EH (cell line): ENCODE data around the gene NUP50.
"Not testable (repeated sequence)": the region's sequence is repeated elsewhere in the genome, so short reads cannot be mapped to it uniquely, and the experiment has no call there.

Source experiments
- DNase-seq: peaks from one replicate; pipeline ENCODE4 v3.0.0-alpha.2; 2015; ENCODE audit warnings: low read depth

Gene NUP50

GRCh38 chr22:45159652-45160462 lies 3.9 kb upstream of the NUP50 start:
- peak; percentile 24 for DNase-seq

DNA sequence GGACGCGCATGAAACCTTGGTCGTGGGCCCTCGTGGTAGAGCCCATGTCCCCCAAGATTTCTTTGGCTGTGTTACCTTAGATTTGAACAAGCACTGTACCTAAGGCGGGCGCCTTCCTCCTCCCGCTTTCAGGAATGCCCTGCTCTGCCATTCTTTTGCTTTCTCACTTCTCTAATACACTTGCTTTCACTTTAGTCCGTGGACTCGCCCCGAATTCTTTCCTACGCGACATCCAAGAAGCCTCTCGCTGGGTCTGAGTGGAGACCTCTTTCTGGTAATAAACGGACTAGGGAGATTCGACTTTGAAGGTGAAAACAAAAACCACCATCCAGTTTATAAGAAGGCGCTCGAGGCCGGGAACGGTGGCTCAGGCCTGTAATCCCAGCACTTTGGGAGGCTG lies 1.2 kb upstream of the NUP50 start:
- no peak for DNase-seq

GRCh38 chr22:45163099-45163450 lies 650 bp upstream of the NUP50 start:
- peak; percentile 56 for DNase-seq

GRCh38 chr22:45164270-45165088 lies 754 bp downstream of the NUP50 start:
- DNase-seq: peak; percentile 20

- no peak for DNase-seq
These were observed 3.2 kb downstream of the NUP50 start for GRCh38 chr22:45166932-45167331.

GRCh38 chr22:45169591-45170466 lies 6.1 kb downstream of the NUP50 start:
- DNase-seq: no peak

GRCh38 chr22:45171830-45172229 lies 8.1 kb downstream of the NUP50 start:
- no peak for DNase-seq

DNA sequence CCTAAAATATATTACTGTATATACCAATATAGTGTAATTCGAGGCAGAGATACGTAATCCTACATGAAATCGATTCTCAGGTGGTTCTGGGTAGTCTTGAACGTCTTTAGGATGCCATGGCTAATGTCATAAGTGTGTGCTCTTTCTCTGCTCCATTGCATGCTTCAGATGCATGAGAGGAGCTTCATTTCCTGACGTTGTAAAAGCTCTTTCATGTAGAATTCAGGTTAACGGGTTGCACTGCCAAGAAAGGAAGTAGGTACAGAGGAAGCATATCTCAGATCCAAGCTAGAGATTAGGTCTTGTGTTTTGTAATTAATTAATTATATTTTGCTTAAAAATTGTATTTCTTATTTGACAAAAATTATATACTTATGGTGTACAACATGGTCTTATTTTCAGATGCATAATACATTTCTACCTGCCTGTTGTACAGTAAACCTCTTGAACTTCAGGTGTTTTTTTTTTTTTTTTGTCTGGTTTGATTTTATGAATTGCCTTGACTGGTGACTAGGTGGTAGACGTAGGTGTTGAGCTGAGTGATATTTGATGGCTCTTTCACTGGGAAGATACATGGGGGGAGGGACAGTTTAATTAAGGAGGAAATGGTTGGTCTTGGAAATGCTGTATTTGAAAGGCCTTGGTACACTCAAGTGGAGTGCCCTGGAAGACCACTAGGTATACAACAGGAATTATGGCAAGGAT lies 9.3 kb downstream of the NUP50 start:
- no peak for DNase-seq

DNA sequence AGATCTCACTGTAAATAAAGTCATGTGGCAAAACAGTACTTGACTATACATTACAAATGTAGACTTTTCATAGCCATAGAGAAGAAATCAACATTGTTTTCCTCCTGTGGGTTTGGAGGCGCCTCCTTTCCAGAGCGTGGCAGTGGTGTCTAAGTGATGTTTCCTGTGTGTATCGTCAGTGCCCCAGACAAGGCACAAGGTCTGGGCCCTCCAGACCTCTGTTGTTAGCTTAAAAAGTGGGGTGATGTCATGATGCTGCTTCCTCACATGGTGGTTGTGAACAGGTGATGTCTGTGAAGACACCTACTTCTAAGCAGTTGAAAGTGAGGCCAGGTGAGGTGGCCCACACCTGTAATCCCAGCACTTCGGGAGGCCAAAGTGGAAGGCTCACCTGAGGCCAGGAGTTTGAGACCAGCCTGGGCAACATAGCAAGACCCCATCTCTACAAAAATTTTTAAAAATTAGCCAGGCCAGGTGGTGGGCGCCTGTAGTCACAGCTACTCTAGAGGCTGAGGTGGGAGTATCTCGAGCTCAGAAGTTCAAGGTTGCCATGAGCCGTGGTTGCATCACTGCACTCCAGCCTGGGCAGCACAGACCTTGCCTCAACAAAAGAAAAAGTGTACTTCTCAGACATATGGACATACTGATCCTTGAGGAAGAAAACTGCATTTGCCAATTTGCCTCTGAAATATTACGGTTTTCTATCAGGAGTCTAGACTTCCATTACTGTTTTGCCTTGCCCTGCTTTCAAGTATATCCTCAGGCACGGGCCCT lies 15.7 kb downstream of the NUP50 start:
- DNase-seq: no peak

GRCh38 chr22:45180146-45180679 lies 16.5 kb downstream of the NUP50 start:
- DNase-seq: no peak

- no peak for DNase-seq
These were observed 17.5 kb downstream of the NUP50 start for GRCh38 chr22:45181240-45181639.

DNA sequence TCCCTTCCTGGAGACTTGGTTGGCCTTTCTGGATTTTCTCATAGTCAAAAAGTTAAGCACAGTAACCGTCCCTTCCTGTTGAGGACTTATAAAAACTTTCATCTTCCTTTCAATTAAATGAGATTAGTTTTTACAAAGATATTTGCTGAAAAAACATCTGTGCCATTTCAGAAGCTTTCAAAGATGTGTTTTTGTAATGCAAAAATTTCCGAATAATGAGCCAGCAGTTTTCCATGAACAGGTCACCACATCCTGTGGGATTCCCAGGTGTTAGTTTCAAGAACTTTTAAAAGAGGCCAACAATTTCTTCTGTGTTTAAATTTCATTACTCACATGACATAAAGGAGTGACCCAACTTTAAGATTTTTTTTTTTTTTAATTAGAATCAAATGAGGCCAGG lies 18.0 kb downstream of the NUP50 start:
- no peak for DNase-seq

GRCh38 chr22:45183974-45184373 lies 20.2 kb downstream of the NUP50 start:
- DNase-seq: no peak

DNA sequence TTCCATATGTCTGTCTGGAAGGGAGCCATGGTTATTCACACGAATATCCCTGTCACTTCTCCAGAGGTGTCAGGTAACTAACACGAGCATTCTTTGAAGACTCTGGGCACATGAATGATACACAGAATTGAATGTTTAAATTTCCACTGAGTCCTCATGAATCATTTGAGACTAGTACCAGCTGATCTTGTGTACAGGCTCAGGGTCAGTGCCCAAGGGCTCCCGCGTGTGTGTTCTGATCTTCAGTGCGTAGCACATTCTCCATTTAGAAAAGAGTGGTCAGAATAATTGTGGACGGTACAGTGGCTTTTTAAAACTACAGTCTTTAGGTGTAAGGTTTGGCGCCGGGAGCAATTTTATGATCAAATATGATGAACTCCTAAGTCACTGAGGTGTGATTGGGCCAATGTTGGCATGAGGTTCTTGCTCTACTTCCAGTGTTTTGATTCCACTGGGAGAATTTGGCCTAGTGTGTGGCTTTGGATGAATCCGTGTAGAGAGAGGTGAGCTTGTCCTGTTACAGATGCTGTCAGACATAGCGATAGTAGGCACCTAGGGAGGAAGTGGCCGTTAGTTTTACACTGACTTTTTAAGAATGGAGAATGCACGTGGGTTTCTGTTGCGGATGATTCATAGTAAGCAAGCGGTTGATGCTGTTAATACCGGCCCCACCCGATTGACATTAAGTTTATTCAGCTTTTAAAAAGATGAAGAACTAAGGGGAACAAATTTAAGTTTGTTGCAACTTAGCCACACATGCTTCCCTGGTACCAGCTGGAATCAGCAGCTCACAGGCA lies 22.2 kb downstream of the NUP50 start:
- DNase-seq: no peak

- DNase-seq: no peak
These were observed 24.2 kb downstream of the NUP50 start for GRCh38 chr22:45187891-45188290.

GRCh38 chr22:45188779-45189178 lies 25.1 kb downstream of the NUP50 start:
- DNase-seq: no peak

DNA sequence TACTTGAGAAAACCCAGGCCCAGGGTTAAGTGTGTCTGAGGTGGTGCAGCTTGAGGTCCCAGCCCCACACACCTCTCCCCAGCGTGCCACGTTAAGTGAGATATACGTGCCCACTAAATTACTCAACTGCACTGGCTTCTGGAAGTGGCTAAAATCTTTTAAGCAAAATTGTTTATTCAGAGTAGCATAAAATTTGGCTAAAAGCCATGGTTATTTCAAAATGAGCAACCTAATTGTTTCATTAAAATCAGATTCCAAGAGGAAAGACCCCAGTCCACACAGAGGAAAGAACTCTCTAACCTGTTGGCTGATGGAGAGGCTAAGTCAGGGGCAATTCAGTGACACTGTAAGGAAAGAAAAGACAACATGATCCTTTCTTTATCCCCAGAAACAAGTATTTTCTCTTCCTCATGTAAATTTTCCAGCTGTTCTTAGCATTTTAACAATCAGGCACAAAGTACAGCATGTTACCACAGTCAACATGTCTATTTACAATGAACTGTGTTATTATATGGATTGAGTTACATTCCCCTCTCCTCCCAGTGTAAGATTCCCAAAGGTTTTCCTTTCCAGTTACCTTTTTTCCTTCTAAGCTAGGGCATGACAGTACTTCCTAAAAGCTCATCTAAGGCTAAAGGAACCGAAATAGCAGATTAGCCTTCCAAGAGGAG lies 26.6 kb downstream of the NUP50 start:
- no peak for DNase-seq

DNA sequence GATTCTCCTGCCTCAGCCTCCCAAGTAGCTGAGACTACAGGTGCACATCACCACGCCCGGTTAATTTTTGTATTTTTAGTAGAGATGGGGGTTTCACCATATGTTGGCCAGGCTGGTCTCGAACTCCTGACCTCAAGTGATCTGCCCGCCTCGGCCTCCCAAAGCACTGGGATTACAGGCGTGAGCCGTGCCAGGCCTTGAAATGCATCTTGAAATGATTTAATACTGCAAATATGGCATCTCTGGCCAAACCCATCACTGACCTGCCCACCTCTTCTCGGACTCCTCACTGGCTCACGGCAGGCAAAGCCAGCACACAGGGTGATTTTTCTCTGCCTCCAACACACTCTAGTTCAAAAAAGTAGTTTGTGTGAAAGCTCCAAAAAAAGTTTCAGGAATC lies 28.0 kb downstream of the NUP50 start:
- not testable (repeated sequence) for DNase-seq

GRCh38 chr22:45192701-45193187 lies 29.0 kb downstream of the NUP50 start:
- no peak for DNase-seq
